ENCODE measurements around the gene KLF13.

Gene KLF13

DNA sequence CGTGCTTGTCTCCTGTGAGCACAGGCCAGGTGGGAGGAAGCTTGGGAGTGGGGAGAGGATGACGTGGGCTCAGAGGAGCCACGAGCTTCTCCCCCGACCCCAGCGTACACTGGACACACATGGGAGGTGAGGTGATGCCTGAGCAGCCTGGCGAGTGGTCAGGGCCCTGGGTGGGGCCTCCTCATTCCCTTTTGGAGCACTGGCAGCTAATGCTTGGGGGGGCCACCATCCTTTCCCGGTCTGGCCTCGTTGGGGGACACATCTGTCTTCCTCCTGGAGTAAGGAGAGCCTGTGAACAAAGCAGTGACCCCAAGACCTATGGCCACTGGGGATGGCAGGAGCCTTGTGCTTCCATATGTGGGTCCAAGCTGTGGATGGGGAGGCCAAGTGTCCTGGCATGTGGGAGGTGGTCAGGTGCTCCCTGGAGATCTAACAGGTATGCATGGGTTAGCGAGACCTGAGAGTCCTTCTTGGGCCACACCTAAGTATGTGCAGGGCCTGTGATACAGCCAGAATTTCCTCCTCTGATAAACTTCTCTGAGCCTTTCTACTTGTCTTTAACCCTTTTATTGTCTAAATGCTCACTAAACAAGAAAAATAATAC is 9.5 kb downstream of the KLF13 start:
- no peak overlapping the region for H3K4me3 ChIP-seq (replicated peaks; ENCODE audit: low read depth, low read length)
- TF ChIP-seq, protein P1, sequence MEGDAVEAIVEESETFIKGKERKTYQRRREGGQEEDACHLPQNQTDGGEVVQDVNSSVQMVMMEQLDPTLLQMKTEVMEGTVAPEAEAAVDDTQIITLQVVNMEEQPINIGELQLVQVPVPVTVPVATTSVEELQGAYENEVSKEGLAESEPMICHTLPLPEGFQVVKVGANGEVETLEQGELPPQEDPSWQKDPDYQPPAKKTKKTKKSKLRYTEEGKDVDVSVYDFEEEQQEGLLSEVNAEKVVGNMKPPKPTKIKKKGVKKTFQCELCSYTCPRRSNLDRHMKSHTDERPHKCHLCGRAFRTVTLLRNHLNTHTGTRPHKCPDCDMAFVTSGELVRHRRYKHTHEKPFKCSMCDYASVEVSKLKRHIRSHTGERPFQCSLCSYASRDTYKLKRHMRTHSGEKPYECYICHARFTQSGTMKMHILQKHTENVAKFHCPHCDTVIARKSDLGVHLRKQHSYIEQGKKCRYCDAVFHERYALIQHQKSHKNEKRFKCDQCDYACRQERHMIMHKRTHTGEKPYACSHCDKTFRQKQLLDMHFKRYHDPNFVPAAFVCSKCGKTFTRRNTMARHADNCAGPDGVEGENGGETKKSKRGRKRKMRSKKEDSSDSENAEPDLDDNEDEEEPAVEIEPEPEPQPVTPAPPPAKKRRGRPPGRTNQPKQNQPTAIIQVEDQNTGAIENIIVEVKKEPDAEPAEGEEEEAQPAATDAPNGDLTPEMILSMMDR (IDR thresholded peaks at IDR 0.05; ENCODE audit: low read length, missing control alignments), result no peak
- no peak for DNase-seq (ENCODE audit: low read depth)

DNA sequence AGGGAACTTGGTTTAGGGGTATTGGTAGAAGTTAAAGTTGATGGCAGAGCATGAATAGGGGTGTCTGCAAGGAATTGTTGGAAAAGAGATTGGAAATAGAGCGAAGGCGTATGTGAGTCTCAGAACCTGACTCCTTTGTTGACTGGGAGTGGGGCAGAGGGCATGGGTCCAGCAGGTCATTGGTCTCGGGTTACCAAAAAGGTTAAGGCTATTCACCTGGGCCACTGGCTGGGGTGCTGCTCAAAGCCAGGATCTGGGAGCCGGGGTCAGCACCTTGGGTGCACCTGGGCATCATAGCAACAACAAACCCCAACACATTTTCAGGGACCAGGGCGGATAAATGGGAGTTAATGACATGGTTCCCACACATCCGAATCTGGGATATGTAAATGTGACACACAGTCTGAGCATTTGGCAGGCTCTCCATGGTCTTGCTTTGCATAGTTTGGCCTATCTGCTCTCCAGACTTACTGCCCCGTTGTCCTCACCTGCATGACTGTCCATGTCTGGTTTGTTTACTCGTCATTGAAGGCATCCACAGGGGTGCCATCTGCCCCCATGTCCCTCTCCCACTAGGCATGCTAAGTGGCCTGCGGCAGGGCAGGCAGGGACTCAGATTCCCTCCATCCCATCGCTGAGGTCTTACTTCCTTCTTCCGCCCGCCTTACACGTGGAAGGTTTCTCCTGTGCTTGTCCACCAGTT is 10.1 kb downstream of the KLF13 start:
- no peak overlapping the region for H3K4me3 ChIP-seq (replicated peaks; ENCODE audit: low read depth, low read length)
- TF ChIP-seq, protein P1 (IDR thresholded peaks at IDR 0.05; ENCODE audit: low read length, missing control alignments), result no peak
- DNase-seq (ENCODE audit: low read depth), result no peak

DNA sequence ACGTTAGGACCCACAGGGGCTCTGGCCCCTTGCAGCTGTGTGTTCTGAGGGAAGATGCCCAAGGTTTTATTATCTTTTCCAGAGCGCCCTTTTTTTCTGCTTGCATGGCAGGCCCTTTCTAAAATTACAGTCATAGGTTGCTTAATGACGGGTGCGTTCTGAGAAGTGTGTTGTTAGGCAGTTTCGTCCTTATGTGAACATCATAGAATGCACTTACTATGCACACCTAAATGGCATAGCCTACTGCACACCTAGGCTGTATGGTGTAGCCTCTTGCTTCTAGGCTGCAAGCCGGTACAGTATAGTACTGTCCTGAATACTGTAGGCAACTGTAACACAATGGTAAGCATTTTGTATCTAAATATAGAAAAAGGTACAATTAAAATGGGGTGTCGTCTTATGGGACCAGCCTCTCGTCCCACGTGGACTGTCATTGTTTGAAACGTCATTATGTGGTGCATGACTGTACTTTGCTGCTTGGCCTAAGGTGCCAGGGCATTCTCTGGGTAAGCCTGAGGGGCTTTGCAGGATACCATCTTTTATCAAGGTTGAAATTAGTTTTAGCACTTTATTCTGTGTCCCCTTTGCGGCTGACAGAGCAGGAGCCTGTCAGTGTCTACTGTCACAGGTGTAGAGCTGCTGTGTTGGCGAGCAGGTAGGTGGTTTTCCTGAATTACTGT is 10.9 kb downstream of the KLF13 start:
- no peak overlapping the region for H3K4me3 ChIP-seq (replicated peaks; ENCODE audit: low read depth, low read length)
- TF ChIP-seq, protein P1 (IDR thresholded peaks at IDR 0.05; ENCODE audit: low read length, missing control alignments), result no peak
- no peak for DNase-seq (ENCODE audit: low read depth)

DNA sequence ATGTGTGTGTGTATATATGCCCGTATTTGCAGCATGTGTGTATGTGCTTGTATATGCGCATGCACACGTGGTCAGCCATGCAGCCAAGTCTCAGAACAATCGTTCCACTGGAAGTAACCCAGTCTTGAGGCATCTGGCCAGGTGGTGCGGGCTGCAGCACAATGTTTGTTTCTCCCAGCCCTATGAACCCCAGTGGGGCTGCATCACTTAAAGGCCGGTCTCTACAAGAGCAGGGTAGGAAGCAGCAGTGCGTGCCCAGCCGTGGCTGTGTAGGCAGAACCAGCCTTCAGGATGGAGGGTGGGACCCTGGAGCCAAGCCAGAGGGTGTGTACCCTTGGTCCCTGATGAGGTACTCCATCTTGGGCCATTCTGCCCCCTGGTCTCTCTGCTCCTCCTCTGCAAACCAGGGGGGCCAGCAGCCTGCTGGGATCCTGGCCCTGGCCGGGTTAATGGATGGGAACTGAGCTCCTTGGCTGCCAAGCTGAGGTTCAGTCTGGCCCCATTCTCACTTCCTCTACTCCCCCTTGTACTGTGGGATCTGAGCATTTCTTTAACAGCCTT is 11.8 kb downstream of the KLF13 start:
- no peak overlapping the region for H3K4me3 ChIP-seq (replicated peaks; ENCODE audit: low read depth, low read length)
- peak; percentile 10 for DNase-seq (ENCODE audit: low read depth)

DNA sequence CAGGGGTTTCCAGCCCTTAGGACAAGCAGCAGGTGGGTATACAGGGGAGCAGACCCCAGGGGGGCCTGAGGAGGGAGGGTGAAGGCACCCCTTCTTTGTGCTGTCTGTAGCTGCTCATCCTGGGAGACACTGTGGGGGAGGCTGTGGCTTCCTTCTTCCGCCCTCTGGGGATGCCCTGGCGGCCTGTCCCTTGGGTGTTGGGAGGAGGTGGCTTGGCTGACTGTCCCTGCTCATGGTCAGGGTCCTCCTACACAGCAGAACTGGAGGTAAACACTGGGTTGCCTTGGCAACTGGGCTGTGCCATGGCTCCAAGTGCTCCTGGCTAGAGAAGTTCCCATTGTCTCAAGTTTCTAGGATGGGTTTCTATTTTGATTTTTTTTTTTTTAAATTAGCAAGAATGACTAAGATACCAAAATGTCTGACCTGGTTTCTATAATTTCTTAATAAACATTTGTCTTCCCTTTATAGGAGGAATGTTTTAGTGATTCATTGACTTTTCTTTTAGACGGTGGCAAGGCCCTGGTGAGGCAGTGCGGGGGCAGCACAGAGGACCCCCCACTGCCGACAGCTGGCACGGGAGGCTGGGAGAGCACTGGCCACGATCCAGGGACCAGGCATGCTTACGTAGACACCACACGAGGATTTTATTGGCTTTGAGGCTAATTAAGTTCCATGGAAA is 12.4 kb downstream of the KLF13 start:
- H3K4me3 ChIP-seq (replicated peaks; ENCODE audit: low read depth, low read length), result no peak overlapping the region
- peak; percentile 92 for DNase-seq (ENCODE audit: low read depth)
- TF ChIP-seq, protein P1 (IDR thresholded peaks at IDR 0.05; ENCODE audit: low read length, missing control alignments), result no peak

More for the DNA sequence above, 11.8 kb downstream of the KLF13 start:
- TF ChIP-seq, protein P1 (IDR thresholded peaks at IDR 0.05; ENCODE audit: low read length, missing control alignments), result no peak

DNA sequence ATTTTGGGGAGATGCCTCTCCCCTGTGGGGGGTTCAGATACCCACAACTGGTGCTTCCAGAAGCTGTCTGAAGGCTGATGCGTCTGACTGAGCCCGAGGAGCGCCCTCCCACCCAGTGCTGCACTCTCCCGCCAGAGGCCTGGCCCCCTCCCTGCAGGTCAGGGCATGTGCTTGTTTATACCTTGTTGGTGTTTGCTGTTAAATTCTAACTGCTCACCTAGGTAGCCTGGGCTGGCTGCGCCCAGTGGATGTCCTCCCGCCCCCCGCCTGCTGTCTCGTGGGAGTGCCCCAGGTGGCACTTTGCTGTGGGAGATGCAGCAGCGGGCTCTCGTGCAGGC is 12.9 kb downstream of the KLF13 start:
- TF ChIP-seq, protein P1 (IDR thresholded peaks at IDR 0.05; ENCODE audit: low read length, missing control alignments), result no peak
- no peak overlapping the region for H3K4me3 ChIP-seq (replicated peaks; ENCODE audit: low read depth, low read length)
- no peak for DNase-seq (ENCODE audit: low read depth)

All from fibroblast of pulmonary artery (primary cell).